ENCODE measurements around the gene ACR. TPM values are rescaled to one million over a fixed set of nuclear protein-coding genes. Genes with fewer than 3 reads are reported as not detected.

ACR gene
- total RNA-seq, 4 donors from 2014 or later: not detected

DNA sequence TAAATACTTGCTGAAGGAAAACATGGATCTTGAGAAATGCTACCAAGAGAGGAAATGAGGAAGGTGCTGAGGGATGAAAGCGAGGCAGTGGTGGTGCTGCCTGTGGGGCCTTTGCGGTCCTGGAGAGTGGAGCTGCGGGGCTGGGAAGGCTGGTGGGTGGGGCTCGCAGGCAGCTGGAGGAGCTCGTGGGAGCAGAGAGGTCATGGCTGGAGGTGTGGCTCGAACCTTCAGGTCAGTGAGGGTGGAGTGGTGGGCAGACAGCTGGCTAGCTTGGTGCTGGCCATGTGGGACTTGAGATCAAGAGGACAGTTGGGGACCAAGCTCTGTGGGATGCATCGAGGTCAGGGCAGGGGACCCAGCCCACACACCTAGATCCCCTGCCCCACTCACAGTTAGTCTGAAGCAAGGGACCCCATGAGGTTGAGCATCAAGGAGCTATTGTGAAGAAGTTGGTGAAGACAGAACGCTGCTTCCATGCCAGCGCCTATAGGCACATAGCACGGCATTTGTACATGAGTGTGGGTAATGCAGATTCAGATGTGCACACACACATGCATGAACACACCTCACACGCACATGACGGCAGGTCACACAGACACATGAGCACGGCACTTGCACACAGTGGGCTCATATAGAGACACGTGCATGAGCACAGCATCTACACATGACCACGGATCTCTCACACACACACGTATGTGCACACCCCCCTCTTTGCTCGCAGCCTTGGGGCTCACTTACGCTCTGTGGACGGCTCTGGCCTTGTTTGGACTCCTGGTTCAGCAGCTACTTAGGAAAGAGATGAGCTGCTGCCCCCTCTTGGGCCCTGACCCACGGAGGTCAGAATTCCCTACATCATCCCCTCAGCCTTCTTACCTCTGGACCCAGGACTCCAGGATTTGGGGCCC is 34.9 kb upstream of the ACR start:
- 85% methylated on average over 14 of the region's 20 CpGs for WGBS
- H3K36me3 ChIP-seq: peaks cover 6% of the 10 kb centered on the region
- DNase-seq (ENCODE audit: low spot score in 2 of 2): peak; percentile 55 to 65

DNA sequence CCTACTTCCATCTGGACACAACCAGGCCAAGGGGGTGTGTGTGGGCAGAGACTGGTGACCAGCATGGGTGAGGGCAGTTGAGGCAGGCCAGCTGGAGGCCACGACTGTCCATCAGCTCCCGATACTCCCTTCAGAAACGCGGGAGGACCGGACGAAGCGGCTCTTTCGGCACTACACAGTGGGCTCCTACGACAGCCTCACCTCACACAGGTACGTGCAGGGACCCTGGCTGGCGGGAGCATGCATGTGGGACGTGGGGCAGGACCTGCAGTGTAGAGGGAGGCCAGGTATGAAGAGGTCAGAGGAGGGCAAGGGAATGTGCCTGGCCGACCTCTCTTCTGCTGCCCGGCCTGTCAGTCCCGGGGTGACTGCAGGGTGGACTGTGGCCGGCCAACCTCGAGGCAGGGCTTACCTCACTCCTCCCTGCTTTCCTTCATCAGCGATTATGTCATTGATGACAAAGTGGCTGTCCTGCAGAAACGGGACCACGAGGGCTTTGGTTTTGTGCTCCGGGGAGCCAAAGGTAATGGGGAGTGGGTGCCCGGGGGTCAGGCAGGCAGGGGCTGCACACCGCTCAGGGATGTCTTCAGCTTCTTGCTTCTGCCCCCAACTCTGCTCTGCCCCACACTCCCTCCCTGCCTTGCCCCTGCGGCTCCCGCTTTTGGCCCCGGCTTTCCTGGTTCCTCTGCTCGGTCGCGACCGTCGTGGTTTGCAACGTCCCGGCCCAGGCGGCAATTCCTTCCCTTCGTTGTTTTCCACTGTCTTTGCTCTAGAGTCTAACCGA is 34.1 kb upstream of the ACR start:
- Histone ChIP-seq H3K9me3 (no peaks in the 10 kb centered on the region), H3K27me3 (no peaks in the 10 kb centered on the region), H3K4me3 (no peak overlapping the region), H3K36me3 (peaks cover 6% of the 10 kb centered on the region), H3K4me1 (peaks cover 5% of the 10 kb centered on the region), H3K27ac (no peak overlapping the region)
- TF ChIP-seq, protein P1, sequence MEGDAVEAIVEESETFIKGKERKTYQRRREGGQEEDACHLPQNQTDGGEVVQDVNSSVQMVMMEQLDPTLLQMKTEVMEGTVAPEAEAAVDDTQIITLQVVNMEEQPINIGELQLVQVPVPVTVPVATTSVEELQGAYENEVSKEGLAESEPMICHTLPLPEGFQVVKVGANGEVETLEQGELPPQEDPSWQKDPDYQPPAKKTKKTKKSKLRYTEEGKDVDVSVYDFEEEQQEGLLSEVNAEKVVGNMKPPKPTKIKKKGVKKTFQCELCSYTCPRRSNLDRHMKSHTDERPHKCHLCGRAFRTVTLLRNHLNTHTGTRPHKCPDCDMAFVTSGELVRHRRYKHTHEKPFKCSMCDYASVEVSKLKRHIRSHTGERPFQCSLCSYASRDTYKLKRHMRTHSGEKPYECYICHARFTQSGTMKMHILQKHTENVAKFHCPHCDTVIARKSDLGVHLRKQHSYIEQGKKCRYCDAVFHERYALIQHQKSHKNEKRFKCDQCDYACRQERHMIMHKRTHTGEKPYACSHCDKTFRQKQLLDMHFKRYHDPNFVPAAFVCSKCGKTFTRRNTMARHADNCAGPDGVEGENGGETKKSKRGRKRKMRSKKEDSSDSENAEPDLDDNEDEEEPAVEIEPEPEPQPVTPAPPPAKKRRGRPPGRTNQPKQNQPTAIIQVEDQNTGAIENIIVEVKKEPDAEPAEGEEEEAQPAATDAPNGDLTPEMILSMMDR (IDR thresholded peaks at IDR 0.05): no peak
- TF ChIP-seq POLR2A (IDR thresholded peaks at IDR 0.05) (no peak), POLR2AphosphoS5 (IDR thresholded peaks at IDR 0.05) (no peak), EP300 (IDR thresholded peaks at IDR 0.05) (no peak)
- DNase-seq (ENCODE audit: low spot score in 2 of 2): peak; percentile 59 to 71
- WGBS: 88% methylated on average over 32 of the region's 36 CpGs

More for the DNA sequence above, 34.9 kb upstream of the ACR start:
- Histone ChIP-seq H3K9me3 (no peaks in the 10 kb centered on the region), H3K4me1 (peaks cover 9% of the 10 kb centered on the region), H3K27me3 (peaks cover 4% of the 10 kb centered on the region), H3K27ac (no peak overlapping the region), H3K4me3 (no peak overlapping the region)
- no peak for TF ChIP-seq EP300 (IDR thresholded peaks at IDR 0.05)
- TF ChIP-seq, protein P1 (IDR thresholded peaks at IDR 0.05): no peak
- no peak for TF ChIP-seq POLR2A (IDR thresholded peaks at IDR 0.05)
- no peak for TF ChIP-seq POLR2AphosphoS5 (IDR thresholded peaks at IDR 0.05)

DNA sequence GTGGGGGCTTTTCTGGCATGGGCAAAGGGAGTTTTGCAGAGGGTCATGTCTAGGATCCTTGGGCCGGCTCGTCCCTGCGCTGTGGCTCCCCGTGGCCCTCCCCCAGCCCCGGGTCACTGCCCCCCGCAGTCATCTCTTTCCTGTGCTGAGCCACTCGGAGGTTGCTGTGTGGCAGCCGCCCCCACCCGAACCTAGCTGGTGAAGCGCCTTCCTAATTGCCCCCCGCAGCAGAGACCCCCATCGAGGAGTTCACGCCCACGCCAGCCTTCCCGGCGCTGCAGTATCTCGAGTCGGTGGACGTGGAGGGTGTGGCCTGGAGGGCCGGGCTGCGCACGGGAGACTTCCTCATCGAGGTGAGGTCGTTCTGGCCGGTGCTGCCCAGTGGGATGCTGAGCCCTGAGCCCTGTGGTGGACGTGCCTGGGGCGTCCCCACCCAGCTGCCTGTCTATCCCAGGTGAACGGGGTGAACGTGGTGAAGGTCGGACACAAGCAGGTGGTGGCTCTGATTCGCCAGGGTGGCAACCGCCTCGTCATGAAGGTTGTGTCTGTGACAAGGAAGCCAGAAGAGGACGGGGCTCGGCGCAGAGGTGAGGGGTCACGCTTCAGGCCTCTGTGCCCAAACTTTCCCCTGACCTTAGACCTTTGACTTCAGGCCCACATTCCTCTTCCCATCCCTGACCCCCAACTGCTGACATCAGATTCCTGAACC is 33.3 kb upstream of the ACR start:
- H3K27me3 ChIP-seq: no peaks in the 10 kb centered on the region
- H3K27ac ChIP-seq: no peak overlapping the region
- 92% methylated on average over 16 of the region's 37 CpGs for WGBS
- H3K9me3 ChIP-seq: no peaks in the 10 kb centered on the region
- H3K4me3 ChIP-seq: no peak overlapping the region
- DNase-seq (ENCODE audit: low spot score in 2 of 2): peak; percentile 59 to 74
- peaks cover 6% of the 10 kb centered on the region for H3K36me3 ChIP-seq
- TF ChIP-seq POLR2AphosphoS5 (IDR thresholded peaks at IDR 0.05): no peak
- TF ChIP-seq EP300 (IDR thresholded peaks at IDR 0.05): no peak
- TF ChIP-seq, protein P1 (IDR thresholded peaks at IDR 0.05): no peak
- no peak for TF ChIP-seq POLR2A (IDR thresholded peaks at IDR 0.05)
- H3K4me1 ChIP-seq: no peaks in the 10 kb centered on the region

DNA sequence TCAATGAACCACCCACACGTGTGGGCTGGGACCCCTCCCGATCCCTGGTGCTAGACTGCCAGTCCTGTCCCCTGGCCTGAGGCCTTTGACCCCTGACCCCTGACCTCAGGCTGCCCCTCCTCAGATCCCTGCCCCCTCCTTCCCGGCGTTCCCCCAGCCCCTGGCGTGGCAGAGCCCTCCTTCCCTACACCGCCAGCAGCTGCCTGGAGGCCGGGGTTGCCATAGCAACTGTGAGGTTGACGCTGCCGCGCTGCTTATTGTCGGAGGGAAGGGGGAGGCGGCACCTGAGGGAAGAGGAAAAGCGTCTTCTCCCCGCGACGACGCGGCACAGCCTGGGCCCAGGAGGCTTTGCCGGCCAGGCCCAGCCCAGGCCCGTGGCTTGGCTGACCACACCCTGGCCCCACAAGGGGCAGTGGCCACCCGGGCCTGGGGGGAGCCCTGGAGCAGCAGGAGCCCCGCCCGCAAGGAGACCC is 32.7 kb upstream of the ACR start:
- no peak for TF ChIP-seq POLR2A (IDR thresholded peaks at IDR 0.05)
- no peak for TF ChIP-seq POLR2AphosphoS5 (IDR thresholded peaks at IDR 0.05)
- TF ChIP-seq, protein P1 (IDR thresholded peaks at IDR 0.05): no peak
- Histone ChIP-seq H3K27ac (no peak overlapping the region), H3K9me3 (no peaks in the 10 kb centered on the region), H3K4me3 (no peak overlapping the region), H3K27me3 (no peaks in the 10 kb centered on the region), H3K4me1 (no peaks in the 10 kb centered on the region), H3K36me3 (peaks cover 6% of the 10 kb centered on the region)
- 70% methylated on average over 7 of the region's 23 CpGs for WGBS
- peak in 1 of 2 donors; percentile 64 for DNase-seq (ENCODE audit: low spot score in 2 of 2)
